HG03108 (cell line): ENCODE measurements around the gene CACNA1F.
A peak's percentile ranks its signal among the peaks of the same experiment; 100 is the strongest.

Experiments
- ATAC-seq: cut with Tn5 transposase; IDR thresholded peaks from one replicate; pipeline ENCODE4 v1.9.1; 2021; ENCODE audit warnings: moderate library complexity; ENCODE audit not compliant: unreplicated experiment

The CACNA1F gene

GRCh38 chrX:49199906-49200771, 33.0 kb downstream of the CACNA1F start, which contains the start of gene SYP:
TSS of gene SYP (minus strand) at chrX:49200193. CDS start at chrX:49200186, 7 bp downstream.
- ATAC-seq, result peak; percentile 96

- ATAC-seq, result no peak
These were observed 33.9 kb downstream of the CACNA1F start for GRCh38 chrX:49199315-49199595.

GRCh38 chrX:49198540-49199314, 34.4 kb downstream of the CACNA1F start:
- ATAC-seq, result no peak

GRCh38 chrX:49197543-49198087, 35.5 kb downstream of the CACNA1F start:
- no peak for ATAC-seq

- ATAC-seq, result no peak
These were observed 39.6 kb downstream of the CACNA1F start for GRCh38 chrX:49193542-49193964.

GRCh38 chrX:49192722-49193328, 40.3 kb downstream of the CACNA1F start:
- no peak for ATAC-seq

GRCh38 chrX:49191574-49192011, 41.5 kb downstream of the CACNA1F start:
- ATAC-seq, result peak; percentile 8

GRCh38 chrX:49190821-49191573, 42.1 kb downstream of the CACNA1F start:
- peak; percentile 84 for ATAC-seq

- no peak for ATAC-seq
These were observed 43.5 kb downstream of the CACNA1F start for GRCh38 chrX:49189606-49190005.

- ATAC-seq, result no peak
These were observed 44.6 kb downstream of the CACNA1F start for GRCh38 chrX:49188468-49189076.

GRCh38 chrX:49187526-49187925, 45.6 kb downstream of the CACNA1F start:
- no peak for ATAC-seq

GRCh38 chrX:49187028-49187394, 46.1 kb downstream of the CACNA1F start:
- ATAC-seq, result no peak

- peak; percentile 35 for ATAC-seq
These were observed 46.8 kb downstream of the CACNA1F start, which contains the start of gene PRICKLE3 for GRCh38 chrX:49186125-49187027. TSS of gene PRICKLE3 (minus strand) at chrX:49186373. CDS start at chrX:49186297, 76 bp downstream.

GRCh38 chrX:49184294-49185281, 48.6 kb downstream of the CACNA1F start:
- ATAC-seq, result peak; percentile 42

GRCh38 chrX:49183701-49184281, 49.3 kb downstream of the CACNA1F start:
- ATAC-seq, result no peak

- ATAC-seq, result no peak
These were observed 53.8 kb downstream of the CACNA1F start for GRCh38 chrX:49179358-49179757.

GRCh38 chrX:49178537-49178936, 54.6 kb downstream of the CACNA1F start:
- no peak for ATAC-seq
